ENCODE data around the gene IQCB1.
"Not testable (repeated sequence)": the region's sequence is repeated elsewhere in the genome, so short reads cannot be mapped to it uniquely, and the experiment has no call there.

IQCB1 gene

GRCh38 chr3:121752772-121753171 is 82.1 kb downstream of the IQCB1 start:
- TF ChIP-seq JUND (IDR thresholded peaks at IDR 0.05; ENCODE audit: low read depth): no peak
- in situ Hi-C loops (cut with HindIII; ENCODE audit: low pct_unique_long_range_greater_than_20kb, low sequenced_read_pairs): no loop called here
- DNase-seq (ENCODE audit: low read depth in 1 of 2, low spot score in 1 of 2): no peak

GRCh38 chr3:121752261-121752660 is 82.6 kb downstream of the IQCB1 start:
- DNase-seq (ENCODE audit: low read depth in 1 of 2, low spot score in 1 of 2): peak in 1 of 2 experiments; percentile 24
- in situ Hi-C loops (cut with HindIII; ENCODE audit: low pct_unique_long_range_greater_than_20kb, low sequenced_read_pairs): no loop called here
- no peak for TF ChIP-seq JUND (IDR thresholded peaks at IDR 0.05; ENCODE audit: low read depth)

- in situ Hi-C loops (cut with HindIII; ENCODE audit: low pct_unique_long_range_greater_than_20kb, low sequenced_read_pairs): no loop called here
- TF ChIP-seq JUND (IDR thresholded peaks at IDR 0.05; ENCODE audit: low read depth): no peak
- DNase-seq (ENCODE audit: low read depth in 1 of 2, low spot score in 1 of 2): no peak
Measured at GRCh38 chr3:121750087-121750415, 84.8 kb downstream of the IQCB1 start.

GRCh38 chr3:121749276-121750086 is 85.4 kb downstream of the IQCB1 start, which contains the start of gene GOLGB1:
Gene GOLGB1 (minus strand): TSS chr3:121749741. CDS start chr3:121730971, 18,770 bp downstream.
- DNase-seq (ENCODE audit: low read depth in 1 of 2, low spot score in 1 of 2): peak; percentile 89 to 100
- in situ Hi-C loops (cut with HindIII; ENCODE audit: low pct_unique_long_range_greater_than_20kb, low sequenced_read_pairs): no loop called here
- no peak for TF ChIP-seq JUND (IDR thresholded peaks at IDR 0.05; ENCODE audit: low read depth)

- peak; percentile 10 to 77 for DNase-seq (ENCODE audit: low read depth in 1 of 2, low spot score in 1 of 2)
- TF ChIP-seq JUND (IDR thresholded peaks at IDR 0.05; ENCODE audit: low read depth): no peak
- in situ Hi-C loops (cut with HindIII; ENCODE audit: low pct_unique_long_range_greater_than_20kb, low sequenced_read_pairs): no loop called here
Measured at GRCh38 chr3:121748680-121749275, 86.1 kb downstream of the IQCB1 start.

- no peak for TF ChIP-seq JUND (IDR thresholded peaks at IDR 0.05; ENCODE audit: low read depth)
- in situ Hi-C loops (cut with HindIII; ENCODE audit: low pct_unique_long_range_greater_than_20kb, low sequenced_read_pairs): no loop called here
- DNase-seq (ENCODE audit: low read depth in 1 of 2, low spot score in 1 of 2): no peak
Measured at GRCh38 chr3:121747976-121748375, 86.9 kb downstream of the IQCB1 start.

GRCh38 chr3:121743106-121743505 is 91.8 kb downstream of the IQCB1 start:
- in situ Hi-C loops (cut with HindIII; ENCODE audit: low pct_unique_long_range_greater_than_20kb, low sequenced_read_pairs); DNase-seq (ENCODE audit: low read depth in 1 of 2, low spot score in 1 of 2): not testable (repeated sequence)

- no peak for DNase-seq (ENCODE audit: low read depth in 1 of 2, low spot score in 1 of 2)
- in situ Hi-C loops (cut with HindIII; ENCODE audit: low pct_unique_long_range_greater_than_20kb, low sequenced_read_pairs): no loop called here
- TF ChIP-seq JUND (IDR thresholded peaks at IDR 0.05; ENCODE audit: low read depth): no peak
Measured at GRCh38 chr3:121740896-121741295, 94.0 kb downstream of the IQCB1 start.

GRCh38 chr3:121739902-121740301 is 95.0 kb downstream of the IQCB1 start:
- in situ Hi-C loops (cut with HindIII; ENCODE audit: low pct_unique_long_range_greater_than_20kb, low sequenced_read_pairs): no loop called here
- no peak for DNase-seq (ENCODE audit: low read depth in 1 of 2, low spot score in 1 of 2)
- no peak for TF ChIP-seq JUND (IDR thresholded peaks at IDR 0.05; ENCODE audit: low read depth)

GRCh38 chr3:121737644-121738043 is 97.2 kb downstream of the IQCB1 start:
- in situ Hi-C loops (cut with HindIII; ENCODE audit: low pct_unique_long_range_greater_than_20kb, low sequenced_read_pairs): no loop called here
- no peak for DNase-seq (ENCODE audit: low read depth in 1 of 2, low spot score in 1 of 2)
- no peak for TF ChIP-seq JUND (IDR thresholded peaks at IDR 0.05; ENCODE audit: low read depth)

- in situ Hi-C loops (cut with HindIII; ENCODE audit: low pct_unique_long_range_greater_than_20kb, low sequenced_read_pairs): no loop called here
- DNase-seq (ENCODE audit: low read depth in 1 of 2, low spot score in 1 of 2): no peak
- TF ChIP-seq JUND (IDR thresholded peaks at IDR 0.05; ENCODE audit: low read depth): no peak
Measured at GRCh38 chr3:121736112-121736511, 98.7 kb downstream of the IQCB1 start.

GRCh38 chr3:121735047-121735696 is 99.7 kb downstream of the IQCB1 start:
- in situ Hi-C loops (cut with HindIII; ENCODE audit: low pct_unique_long_range_greater_than_20kb, low sequenced_read_pairs): no loop called here
- DNase-seq (ENCODE audit: low read depth in 1 of 2, low spot score in 1 of 2): no peak
- no peak for TF ChIP-seq JUND (IDR thresholded peaks at IDR 0.05; ENCODE audit: low read depth)
